NCI-H1417 treated with DMSO at 0.1 percent for 48 hours (cell line): Measurements from ENCODE around the gene MRGPRD.
"Not testable (repeated sequence)": the region's sequence is repeated elsewhere in the genome, so short reads cannot be mapped to it uniquely, and the experiment has no call there.

Source experiments
- DNase-seq: peaks from one replicate; lab custom pipeline; 2025; lab: John Stamatoyannopoulos, UW

The MRGPRD gene

GRCh38 chr11:68993546-68993945 lies 12.8 kb upstream of the MRGPRD start:
- no peak for DNase-seq

DNA sequence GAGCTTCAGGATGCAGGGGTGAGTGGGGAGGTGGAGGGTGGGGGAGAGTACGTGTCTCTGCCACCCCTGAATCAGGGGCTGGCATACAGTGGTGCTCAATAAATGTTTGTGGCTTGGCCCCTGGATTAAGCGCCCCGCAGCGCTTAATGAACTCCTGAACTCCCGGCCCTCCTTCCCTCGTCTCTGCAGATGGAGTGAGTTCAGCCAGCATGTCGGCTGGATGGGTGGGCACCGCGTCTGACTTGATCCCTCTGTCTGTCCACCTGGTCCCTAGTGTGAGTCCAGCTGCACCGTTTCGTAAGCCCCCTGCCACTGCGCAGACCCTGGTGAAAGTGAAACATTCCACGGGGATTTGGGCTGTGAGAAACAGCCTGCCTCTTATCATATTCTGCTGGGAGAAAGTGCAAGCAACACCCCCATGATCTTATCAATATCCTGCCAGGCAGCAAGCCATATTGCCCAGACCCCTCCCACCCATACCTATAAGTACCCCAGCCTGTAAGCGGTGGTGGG lies 12.0 kb upstream of the MRGPRD start:
- DNase-seq, result no peak

DNA sequence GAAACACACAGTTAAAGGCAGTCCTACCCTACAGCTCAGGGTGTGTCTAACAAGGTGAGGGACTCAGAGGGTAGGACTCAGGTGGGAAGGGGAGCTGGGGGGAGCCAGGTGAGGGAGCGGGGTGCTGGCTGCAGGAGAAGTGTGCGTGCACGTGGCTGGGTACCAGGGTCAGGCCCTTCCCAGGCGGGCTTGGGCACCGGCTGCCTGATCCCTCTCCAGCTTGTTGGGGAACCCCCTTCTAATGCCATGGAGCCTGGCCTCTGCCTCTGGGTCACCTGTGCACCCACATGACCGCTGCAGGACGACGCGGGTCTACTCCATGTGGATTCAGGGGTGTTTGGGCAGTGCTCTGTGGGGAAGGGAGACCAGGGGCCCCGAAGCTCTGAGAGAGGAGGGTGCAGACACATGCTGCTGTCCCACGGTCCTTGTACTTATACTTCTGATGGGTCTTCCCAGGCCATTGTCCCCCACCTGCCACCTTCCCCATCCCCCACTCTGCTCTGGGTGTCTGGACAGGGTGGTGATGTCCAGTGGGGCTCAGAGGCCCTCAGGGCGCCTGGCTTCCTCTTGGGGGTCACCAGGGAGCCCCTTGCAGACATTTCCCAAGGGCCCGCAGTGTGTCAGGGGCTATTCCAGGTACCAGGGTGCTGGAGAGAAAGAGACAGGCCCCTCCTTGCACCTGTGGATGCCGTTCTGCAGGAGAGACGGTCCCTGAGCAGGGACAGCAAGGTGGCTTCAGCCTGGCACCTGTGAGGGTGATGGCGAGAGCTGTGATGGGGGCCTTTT lies 10.4 kb upstream of the MRGPRD start:
- DNase-seq, result no peak

DNA sequence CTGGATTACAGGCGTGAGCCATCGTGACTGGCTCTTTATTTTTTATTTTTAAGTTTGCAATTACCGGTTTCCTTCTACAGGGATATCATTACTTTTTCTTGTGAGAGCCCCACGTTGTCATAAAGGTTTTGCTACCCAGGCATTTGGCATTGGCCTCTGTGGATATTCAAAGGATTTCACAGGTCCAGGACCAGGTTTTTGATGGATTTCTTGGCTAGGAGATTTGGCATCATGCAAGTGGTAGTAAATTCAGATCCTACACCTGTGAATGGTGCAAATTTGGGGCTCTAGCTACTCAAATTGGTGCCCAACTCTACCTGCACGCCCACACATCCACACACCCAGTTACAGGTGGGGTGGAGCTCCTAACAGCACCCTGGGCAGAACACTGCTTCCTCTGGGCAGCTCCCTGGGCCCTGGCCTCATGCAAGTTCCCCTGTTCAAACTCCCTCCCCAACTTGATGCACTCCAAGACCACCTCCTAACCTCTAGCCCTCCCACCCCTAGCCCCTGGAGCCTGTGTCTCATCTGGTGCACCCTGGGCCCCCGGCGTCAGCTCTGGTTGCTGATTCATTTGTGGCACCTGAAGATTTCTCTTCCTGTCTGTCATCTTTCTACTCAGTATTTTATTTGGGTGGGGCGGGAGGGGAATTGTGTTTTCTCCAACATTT lies 9.3 kb upstream of the MRGPRD start:
- no peak for DNase-seq

- no peak for DNase-seq
These were observed 7.7 kb upstream of the MRGPRD start for GRCh38 chr11:68988491-68988890.

DNA sequence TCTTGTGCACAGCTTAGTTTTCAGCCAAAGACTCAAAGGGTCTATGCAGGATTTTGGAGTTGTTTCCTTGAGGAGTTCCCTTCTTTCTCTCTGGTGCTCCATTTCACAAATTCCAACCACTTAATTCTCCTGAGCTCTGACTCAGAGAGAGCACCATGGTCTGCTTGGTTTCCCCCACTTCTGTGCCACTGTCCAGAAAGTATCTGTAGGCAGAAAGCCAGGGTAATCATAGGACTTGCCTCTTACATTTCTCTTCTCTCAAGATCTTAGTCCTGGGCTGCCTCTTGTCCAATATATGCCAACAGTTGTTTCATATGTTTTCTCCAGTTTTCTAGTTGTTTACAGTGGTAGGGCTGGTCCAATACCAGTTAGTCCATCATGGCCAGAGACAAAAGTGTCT lies 6.4 kb upstream of the MRGPRD start:
- DNase-seq, result no peak

- DNase-seq, result no peak
These were observed 3.0 kb upstream of the MRGPRD start for GRCh38 chr11:68983801-68984200.

DNA sequence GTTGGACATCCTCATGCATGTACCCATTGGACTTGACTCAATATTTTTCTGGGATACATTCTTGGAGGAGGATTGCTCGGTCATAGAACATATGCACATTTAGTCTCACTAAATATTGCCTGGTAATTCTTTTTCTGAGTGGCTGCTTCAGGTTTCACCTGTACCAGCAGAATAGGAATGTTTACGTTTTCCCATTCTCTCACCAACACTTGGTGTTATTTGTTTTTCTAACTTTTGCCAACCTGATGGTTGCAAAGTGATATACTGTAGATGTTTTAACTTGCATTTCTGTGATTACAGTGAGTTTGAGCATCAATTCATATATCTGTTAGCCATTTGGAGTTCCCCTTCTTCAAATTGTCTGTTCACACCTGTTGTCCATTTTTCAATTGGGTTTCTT lies 1.3 kb upstream of the MRGPRD start:
- no peak for DNase-seq

DNA sequence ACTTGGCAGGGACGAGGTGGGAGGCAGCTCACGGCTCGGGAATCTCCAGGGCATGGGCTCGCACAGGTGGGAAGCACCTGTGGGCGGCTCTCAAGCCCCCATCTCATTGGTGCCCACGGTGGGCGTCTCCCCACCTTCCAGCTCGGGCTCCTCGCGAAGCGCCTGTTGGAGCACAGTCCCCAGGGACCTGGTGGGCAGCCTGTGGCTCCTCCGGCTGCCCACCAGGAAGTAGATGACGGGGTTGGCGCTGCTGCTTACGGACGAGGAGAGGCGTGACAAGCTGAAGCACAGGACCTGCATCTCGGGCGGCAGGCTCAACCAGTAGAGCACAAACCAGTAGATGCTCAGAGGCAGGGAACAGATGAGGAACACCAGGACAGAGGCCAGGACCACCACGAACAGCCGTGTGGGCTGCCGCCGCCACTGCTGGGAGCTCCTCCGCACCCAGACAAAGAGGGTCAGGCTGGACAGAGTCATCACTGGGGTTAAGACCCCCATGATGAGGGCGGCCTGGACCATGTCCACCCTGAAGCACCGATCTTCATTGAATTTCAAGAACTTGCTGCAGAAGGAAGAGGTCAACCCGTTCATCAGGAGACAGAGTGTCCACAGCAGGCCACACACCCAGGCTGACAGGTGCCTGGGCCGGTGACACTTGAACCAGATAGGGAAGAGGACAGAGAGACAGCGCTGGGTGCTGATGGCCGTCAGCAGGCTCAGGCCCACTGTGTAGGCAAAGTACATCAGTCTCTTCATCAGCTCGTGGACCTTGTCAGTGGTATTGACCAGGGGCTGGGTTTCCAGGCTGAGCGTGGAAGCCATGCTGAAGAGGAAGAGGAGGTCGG lies 633 bp downstream of the MRGPRD start:
- no peak for DNase-seq

GRCh38 chr11:68978931-68979594 lies 1.7 kb downstream of the MRGPRD start:
- no peak for DNase-seq

- no peak for DNase-seq
These were observed 2.2 kb downstream of the MRGPRD start for GRCh38 chr11:68978626-68978930.

DNA sequence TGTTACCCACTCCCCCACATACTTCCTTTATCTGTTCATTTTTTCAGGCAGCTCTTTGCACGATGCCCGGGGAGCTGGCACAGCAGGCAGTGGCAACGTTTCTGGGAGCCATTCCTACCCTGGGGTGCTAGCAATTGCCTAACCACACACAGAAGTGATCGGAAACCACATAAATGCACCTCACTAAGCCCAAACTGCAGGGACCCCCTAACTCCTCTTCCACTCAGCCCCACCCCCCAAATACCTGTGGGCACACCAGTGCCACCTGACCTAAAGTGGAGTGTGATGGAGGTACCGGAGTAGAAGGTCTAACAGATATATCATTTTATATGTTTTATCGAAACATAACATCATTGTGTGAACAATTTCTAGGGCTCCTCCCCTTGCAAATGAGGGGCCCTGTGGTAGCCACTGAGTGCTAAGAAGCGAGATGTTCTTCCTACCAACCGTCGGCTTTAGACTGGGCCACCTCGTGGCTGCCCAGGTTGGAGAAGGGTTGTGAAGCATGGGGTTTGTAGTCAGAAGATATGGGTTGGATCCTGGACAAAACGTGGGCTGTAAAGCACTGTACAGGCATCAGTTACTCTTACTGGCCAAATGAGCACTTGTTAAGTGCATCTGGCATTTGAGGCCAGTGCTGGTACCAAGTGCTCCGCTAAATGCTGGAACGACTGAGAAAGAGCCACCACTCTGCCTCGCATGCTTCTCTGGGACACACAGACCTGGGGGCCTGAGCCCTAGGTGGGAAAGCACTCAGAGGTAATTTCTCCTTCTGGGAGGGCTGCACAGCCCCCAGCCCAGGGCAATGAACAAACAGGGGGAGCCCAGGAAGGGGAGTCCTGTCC lies 2.8 kb downstream of the MRGPRD start:
- no peak for DNase-seq

- no peak for DNase-seq
These were observed 4.2 kb downstream of the MRGPRD start for GRCh38 chr11:68976563-68976962.

- DNase-seq, result no peak
These were observed 4.7 kb downstream of the MRGPRD start for GRCh38 chr11:68976095-68976494.

DNA sequence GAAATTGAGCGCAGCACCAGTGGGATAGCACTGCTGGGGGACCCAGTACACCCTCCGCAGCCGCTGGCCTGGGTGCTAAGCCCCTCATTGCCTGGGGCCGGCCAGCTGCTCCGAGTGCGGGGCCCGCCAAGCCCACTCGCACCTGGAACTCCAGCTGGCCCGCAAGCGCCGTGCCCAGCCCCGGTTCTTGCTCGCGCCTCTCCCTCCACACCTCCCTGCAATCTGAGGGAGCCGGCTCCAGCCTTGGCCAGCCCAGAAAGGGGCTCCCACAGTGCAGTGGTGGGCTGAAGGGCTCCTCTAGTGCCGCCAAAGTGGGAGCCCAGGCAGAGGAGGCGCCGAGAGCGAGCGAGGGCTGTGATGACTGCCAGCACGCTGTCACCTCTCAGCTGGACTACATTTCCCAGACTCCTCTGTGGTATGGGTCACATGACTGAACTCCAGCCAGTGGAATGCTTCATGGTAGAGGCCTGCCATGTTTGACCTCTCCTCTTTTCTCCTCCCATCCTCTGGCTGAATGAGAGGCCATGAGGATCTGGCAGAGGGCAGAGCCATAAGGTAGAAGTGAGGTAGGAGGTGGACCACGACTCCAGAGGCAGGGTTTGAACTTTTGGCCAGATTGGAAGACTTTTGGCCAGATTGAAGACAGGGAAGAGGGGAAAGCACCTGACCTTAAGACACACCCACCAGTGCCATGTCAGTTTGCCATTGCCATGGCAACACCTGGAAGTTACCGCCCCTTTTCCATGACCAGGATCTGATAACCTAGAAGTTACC lies 6.2 kb downstream of the MRGPRD start:
- DNase-seq, result no peak

DNA sequence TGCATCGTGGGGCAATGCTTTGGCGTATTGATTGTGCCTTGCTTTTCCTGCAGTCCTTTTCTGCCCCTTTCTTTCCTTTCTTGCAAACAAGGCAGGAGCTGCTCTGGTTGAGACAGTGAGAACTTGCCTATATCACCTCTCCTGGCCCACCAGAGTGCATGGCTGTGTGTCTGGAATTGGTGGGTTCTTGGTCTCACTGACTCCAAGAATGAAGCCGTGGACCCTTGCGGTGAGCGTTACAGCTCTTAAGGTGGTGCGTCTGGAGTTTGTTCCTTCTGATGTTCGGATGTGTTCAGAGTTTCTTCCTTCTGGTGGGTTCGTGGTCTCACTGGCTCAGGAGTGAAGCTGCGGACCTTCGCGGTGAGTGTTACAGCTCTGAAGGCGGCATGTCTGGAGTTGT lies 7.1 kb downstream of the MRGPRD start:
- DNase-seq, result not testable (repeated sequence)

GRCh38 chr11:68973219-68973618 lies 7.6 kb downstream of the MRGPRD start:
- no peak for DNase-seq

DNA sequence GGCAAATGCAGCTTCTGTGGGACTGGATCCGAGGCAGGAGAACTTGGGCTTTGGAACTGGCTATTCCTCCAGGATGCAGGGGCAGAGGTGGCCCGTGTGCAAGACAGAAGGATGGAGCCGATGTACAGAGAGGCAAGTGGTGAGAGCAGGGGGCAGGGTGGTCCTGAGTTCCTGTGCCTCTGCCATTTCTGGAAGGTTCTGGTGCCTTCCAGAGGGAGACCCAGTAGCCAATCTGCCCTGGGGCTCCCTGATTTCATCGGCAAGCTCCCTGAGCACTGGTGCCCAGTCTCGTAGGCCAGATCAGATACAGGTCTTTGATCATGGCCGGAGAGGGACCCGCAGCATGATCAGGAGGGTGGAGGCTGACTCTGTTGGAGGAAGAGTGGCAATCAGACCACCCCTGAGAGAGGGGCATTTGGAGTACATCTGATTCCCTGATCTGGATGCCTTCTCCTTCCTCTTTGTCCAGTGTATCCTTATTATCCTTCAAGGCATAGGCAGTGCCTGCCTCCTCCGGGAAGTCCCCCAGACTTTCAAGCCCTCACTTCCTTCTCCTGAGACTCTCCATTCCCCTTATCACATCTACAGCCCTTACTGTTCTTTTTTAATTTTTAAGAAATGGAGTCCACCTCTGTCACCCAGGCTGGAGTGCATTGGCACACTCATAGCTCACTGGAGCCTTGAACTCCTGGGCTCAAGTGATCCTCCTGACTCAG lies 9.7 kb downstream of the MRGPRD start:
- DNase-seq, result no peak

DNA sequence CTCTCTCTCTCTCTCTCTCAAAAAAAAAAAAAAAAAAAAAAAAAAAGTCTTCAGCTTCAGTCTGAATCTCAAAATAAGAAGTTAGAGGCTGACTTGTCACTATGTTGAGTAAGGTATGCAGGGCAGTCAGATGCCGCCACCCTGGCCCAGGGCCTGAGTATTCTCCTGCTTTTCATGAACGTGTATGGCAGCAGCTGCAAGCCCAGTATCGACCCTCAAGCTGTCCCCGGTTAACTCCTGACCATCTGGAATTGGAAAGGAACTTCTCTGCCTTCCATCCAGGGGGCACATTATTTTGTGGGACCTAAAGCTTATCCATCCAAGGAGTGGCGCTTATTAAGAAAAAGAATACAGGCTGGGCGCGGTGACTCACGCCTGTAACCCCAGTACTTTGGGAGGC lies 11.4 kb downstream of the MRGPRD start:
- DNase-seq, result no peak
